ENCODE results near the gene WNK1.
"Not testable (repeated sequence)": the region's sequence is repeated elsewhere in the genome, so short reads cannot be mapped to it uniquely, and the experiment has no call there.

The WNK1 gene

DNA sequence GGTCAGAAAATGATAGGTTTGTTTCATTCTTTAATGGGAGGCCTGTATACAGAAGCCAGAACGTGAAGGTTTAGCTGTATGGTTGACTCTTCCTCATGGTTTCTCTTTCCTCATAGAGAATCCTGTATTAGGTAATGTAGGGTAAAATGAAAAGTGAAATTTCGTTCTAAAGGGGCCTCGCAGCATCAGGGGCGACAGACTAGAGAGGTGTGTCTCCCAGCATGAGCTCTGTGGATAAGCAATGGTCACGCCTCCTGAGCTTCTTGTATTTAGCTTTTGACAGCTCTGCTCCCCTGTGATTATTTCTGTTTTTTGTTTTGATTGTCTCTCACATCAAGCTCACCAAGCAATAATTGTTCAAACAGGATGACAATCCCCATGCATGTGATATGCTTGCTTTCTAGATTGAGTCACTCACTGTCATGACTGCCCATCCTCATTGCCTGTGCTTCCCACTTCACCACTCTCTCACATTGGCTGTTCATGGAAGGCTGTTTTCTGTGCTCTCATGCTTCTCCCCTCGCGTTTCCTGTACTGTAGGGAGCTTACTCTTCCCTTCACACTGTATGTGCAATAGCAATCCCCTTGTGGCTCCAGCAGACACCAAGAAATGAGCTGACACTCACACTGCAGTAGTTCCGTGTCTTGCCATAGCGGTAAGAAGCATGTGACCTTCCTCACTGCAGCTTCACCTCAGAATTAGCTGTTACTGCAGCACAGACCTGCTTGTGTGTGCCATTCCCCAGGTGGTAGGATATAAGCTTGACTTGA lies 153.1 kb downstream of the WNK1 start:
- FAIRE-seq, result no peak
- DNase-seq (ENCODE audit: insufficient read length, low spot score), result no peak

GRCh38 chr12:906062-906585 lies 153.7 kb downstream of the WNK1 start:
- DNase-seq (ENCODE audit: insufficient read length, low spot score), result no peak
- FAIRE-seq, result no peak

DNA sequence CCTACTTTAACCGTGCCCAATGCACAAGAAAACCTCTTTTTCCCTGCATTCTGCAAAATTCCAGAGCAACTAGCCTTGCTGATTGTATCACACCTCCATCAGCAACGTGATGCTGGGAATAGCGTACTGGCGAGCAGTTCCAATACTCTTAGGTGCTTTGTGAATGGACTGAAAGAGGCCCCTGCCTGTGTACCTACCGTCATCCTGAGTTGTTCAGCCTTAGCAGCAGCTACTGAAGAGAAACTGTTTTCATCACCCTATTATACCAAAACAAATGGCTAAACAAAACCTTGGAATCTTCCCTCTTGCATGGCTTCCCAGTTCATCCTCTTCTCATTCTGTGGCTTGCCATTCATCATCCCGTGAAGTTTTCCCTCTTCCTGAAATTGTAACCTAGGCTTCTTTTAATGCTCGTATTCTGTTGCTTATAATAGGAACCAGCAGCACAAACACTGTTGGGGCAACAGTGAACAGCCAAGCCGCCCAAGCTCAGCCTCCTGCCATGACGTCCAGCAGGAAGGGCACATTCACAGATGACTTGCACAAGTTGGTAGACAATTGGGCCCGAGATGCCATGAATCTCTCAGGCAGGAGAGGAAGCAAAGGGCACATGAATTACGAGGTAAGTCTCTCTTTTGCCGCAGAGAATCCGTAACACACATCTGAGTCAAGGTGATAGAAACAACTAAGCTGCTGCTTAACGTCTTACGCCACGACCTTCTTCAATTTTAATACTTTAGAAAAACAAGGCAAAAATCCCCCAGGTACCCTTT lies 155.2 kb downstream of the WNK1 start:
- no peak for DNase-seq (ENCODE audit: insufficient read length, low spot score)
- no peak for FAIRE-seq

DNA sequence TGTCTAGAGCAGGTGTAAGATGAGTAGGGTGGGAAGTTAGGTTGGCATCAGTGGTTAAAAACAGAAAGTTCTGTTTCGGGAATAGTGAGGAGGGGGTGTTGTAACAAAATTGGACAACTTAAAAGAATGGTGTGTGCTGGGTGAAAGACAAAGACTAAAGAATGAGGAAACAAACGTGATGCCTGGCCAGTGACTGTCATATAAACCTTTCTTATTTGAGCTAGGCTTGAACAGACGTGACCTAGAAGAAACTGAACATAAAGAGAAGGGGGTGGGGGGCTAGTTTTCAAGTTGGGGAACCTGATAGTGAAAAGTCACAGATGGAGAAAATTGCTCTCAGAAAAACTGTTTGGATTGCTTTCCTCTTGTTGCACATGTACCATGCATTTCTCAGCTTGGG lies 157.5 kb downstream of the WNK1 start:
- FAIRE-seq (no peak), DNase-seq (ENCODE audit: insufficient read length, low spot score) (no peak)

DNA sequence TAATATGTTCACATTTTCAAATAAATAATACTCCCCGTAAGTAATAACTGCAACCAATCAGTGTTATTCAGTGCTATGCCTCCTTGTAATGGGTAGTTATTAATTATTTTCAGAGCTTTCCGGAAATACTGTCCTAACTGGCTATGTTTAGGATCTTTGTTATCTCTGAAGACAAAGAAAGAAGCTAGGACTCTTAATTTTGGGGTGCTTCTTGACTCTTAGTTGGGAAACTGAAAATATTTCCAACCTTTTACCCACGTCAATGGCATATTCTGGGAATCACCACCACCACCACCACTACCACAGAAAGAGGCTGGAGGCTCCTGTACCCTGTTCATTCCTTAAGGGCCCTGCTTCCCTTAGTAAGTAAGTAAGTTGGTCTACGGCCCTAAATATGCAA lies 158.0 kb downstream of the WNK1 start:
- DNase-seq (ENCODE audit: insufficient read length, low spot score) (no peak), FAIRE-seq (no peak)

- no peak for DNase-seq (ENCODE audit: insufficient read length, low spot score)
- no peak for FAIRE-seq
These were observed 158.9 kb downstream of the WNK1 start for GRCh38 chr12:911191-911826.

DNA sequence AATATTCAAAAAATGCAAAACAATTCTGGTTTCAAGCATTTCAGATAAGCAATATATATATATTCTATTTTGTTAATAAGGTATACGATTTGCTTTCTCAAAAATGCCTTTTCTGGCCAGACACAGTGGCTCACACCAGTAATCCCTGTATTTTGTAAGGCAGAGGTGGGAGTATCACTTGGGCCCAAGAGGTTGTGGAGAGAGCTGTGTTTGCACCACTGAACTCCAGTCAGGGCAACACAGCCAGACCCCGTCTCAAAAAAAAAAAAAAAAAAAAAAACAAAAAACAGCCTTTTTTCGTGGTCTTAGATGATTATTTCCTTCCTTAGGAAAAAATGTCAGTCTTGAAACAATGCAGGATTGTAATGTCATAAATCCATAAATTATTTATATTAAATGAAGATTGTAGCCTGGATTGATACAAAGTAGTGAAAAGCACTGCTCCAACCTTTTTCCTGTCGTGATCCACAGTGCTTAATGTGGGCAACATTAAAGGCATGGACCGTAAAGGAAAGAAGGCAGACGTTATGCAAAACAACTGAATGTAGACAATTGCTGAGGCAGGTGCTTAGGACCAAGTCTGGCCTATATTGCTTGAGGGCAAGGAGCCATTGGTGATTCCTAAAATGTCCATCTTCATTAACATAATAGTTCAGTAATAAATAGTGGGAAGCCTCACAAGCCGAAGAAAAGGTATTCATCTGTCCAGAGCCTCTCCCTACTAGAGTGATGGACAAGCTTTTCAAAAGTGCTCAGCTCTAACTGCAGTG lies 160.3 kb downstream of the WNK1 start:
- no peak for FAIRE-seq
- DNase-seq (ENCODE audit: insufficient read length, low spot score), result no peak

DNA sequence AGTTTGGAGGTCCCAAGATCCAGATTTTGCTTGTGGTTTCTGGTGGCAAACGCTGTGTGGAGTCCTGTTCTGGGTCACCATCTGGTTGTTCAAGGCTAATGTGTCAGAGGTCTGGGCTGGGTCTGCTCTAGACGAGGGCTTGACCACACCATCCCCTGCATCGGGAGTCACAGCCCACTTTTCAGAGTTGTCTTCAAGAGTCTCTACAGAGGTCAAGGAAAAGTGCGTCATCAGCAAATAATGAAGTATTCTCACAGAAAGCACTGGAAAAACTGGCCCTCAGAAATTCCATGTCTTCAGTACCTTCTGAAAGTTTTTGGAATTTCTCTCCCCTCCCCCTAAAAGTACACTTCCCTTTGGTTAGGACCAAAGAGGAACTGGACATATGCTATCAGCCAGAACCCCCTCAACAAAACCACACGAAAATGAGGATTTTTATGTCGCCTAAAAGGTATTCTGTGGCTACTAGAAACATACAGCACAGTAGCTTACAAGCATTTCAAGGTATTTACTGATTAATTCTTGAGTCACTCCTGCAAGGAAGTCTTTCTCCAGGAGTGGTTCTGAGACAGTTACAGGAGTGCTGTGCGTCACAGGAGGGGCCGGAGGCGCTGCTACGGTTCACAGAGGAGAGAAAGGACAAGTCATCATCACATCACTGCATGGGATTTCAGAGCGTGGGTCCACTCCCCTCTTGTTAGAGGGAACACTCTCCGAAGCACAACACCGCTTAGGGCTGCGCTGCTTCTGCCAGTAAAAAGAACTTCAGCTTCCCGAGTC lies 161.7 kb downstream of the WNK1 start:
- DNase-seq (ENCODE audit: insufficient read length, low spot score) (no peak), FAIRE-seq (no peak)

DNA sequence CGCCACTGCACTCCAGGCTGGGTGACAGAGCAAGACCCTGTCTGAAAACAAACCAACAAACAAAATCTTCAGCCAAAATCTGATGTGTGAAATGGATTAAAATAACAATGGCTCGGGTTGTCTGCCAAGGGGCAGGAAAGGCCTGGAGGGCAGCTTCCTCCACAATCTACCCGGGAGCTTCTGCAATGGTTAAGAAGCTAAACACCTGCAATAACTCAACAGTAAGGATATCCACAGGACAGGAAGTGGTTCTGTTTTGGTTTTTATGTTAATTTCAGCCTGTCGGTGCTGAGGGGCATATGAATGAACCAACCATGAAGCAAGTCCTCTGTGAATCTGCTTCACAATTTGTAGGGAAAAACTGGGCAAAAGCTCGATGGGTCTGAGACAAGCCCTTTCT lies 162.7 kb downstream of the WNK1 start:
- FAIRE-seq (no peak), DNase-seq (ENCODE audit: insufficient read length, low spot score) (no peak)

DNA sequence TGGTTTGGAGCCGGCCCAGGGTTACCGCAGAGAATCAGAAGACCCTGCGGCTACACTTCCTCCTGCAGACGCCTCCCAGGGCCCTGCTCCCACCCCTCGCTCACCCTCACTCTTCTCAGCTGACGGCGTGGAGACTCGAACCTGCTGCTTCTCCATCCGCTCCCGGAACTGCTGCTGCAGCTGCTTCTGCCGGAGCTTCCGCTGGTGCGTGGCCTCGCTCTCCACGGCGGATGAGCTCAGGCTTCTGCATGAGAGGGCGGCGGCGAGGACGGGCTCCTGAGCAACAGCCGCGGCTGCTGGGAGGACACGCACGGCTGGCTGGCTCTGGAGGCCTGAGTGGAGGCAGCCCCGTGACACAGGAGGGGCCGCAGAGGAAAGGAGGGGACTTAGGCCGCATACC lies 163.9 kb downstream of the WNK1 start:
- no peak for DNase-seq (ENCODE audit: insufficient read length, low spot score)
- FAIRE-seq, result no peak

- DNase-seq (ENCODE audit: insufficient read length, low spot score), result no peak
- no peak for FAIRE-seq
These were observed 164.5 kb downstream of the WNK1 start for GRCh38 chr12:916712-917445.

- FAIRE-seq, result no peak
These were observed 168.3 kb downstream of the WNK1 start for GRCh38 chr12:920676-921075.

GRCh38 chr12:922285-922684 lies 169.9 kb downstream of the WNK1 start:
- DNase-seq (ENCODE audit: insufficient read length, low spot score) (no peak), FAIRE-seq (no peak)

More at GRCh38 chr12:920676-921075, 168.3 kb downstream of the WNK1 start:
- DNase-seq (ENCODE audit: insufficient read length, low spot score), result no peak

DNA sequence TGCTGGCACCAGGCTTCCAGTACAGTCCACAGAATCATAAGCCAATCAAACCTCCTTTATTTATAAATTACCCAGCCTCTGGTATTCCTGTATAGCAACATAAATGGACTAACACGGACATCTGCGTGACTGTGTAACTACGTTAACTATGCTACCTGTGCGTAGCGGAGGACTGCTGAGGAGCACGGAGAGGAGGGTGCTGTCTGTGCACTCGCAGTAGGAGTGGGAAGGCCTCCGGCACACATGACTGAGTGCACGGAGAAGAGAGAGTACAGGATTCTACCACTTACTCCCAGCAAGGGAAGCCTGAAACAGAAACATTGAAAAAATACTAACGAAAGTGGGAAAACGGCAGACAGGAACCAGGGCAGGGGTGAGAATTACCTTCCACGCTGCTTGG lies 174.3 kb downstream of the WNK1 start:
- DNase-seq (ENCODE audit: insufficient read length, low spot score), result no peak
- FAIRE-seq, result no peak

- no peak for DNase-seq (ENCODE audit: insufficient read length, low spot score)
- no peak for FAIRE-seq
These were observed 178.7 kb downstream of the WNK1 start for GRCh38 chr12:931060-931459.

DNA sequence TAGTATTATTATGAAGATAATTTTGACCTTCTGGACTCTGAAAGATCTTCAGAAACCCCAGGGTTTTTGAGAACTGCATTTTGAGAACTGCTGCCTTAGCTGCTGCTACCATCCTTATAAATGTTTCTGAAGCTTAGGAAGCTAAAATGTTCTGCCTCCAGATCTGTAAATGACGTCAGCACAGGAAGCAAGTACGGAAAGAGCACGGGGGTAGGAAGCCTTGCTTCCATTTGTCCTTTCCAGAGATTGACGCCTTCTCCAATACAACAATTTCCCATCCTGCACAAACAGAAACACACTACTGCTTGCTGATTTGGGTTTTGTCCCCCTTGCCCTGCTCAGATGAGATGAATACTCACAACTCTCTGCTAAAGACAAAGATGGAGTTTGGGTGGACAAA lies 179.2 kb downstream of the WNK1 start:
- DNase-seq (ENCODE audit: insufficient read length, low spot score) (no peak), FAIRE-seq (no peak)

DNA sequence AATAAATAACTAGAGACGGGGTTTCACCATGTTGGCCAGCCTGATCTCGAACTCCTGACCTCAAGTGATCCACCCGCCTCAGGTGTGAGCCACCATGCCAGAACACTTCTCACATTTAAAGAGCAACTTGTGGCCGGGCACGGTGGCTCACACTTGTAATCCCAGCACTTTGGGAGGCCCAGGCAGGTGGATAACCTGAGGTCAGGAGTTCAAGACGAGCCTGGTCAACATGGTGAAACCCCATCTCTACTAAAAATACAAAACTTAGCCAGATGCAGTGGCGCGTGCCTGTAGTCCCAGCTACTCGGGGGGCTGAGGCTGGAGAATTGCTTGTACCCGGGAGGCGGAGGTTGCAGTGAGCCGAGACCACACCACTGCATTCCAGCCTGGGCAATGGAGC lies 183.5 kb downstream of the WNK1 start:
- not testable (repeated sequence) for DNase-seq (ENCODE audit: insufficient read length, low spot score); FAIRE-seq

DNA sequence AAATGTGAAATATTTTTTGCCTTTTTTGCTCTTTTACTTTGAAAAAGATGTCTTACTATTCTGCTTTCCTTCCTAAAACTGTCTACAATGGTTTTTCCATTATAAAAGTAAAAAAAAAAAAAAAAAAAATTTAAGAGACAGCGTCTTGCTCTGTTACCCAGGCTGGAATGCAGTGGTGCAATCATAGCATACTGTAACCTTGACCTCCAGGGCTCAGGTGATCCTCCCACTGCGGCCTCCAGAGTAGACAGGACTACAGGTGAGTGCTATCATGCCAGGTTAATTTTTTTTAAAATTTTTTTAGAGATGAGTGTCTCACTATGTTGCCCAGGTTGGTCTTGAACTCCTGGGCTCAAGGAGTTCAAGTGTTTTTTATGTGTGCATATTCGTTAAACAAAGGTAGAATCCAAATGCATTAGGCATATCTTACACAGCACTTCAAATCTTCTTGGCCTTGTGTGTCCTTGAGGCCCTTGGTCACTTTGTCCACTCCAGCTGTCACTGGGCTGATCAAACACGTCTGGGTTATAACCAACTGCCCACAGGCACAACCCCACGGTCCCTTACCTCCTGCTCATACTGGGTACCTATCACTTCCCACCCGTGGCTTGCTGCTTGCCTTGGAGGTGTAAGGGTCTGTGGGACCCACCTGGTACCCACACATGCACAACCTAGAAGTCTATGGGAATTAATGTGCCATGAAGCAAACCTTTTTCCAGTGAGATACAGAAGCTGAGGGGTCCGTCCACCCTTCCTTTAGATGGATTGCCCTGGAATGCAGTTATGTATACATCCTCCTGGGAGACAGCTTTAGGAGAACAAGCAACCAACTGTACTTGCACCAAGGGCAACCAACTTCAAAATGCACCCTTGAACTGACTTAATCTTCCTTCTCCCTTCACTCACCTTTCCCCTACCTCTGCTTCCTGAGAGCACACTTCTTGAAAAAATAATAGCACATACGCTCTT lies 184.3 kb downstream of the WNK1 start:
- DNase-seq (ENCODE audit: insufficient read length, low spot score) (no peak), FAIRE-seq (no peak)

Measured in GM19239 (cell line).